NCI-H345 treated with DMSO at 0.1 percent for 48 hours (cell line): Measurements from ENCODE around the gene SYNGR2.
"Not testable (repeated sequence)": the region's sequence is repeated elsewhere in the genome, so short reads cannot be mapped to it uniquely, and the experiment has no call there.

Experiments used
- DNase-seq: peaks from one replicate; lab custom pipeline; 2025; ENCODE audit not compliant: unreplicated experiment; lab: John Stamatoyannopoulos, UW

Gene SYNGR2

DNA sequence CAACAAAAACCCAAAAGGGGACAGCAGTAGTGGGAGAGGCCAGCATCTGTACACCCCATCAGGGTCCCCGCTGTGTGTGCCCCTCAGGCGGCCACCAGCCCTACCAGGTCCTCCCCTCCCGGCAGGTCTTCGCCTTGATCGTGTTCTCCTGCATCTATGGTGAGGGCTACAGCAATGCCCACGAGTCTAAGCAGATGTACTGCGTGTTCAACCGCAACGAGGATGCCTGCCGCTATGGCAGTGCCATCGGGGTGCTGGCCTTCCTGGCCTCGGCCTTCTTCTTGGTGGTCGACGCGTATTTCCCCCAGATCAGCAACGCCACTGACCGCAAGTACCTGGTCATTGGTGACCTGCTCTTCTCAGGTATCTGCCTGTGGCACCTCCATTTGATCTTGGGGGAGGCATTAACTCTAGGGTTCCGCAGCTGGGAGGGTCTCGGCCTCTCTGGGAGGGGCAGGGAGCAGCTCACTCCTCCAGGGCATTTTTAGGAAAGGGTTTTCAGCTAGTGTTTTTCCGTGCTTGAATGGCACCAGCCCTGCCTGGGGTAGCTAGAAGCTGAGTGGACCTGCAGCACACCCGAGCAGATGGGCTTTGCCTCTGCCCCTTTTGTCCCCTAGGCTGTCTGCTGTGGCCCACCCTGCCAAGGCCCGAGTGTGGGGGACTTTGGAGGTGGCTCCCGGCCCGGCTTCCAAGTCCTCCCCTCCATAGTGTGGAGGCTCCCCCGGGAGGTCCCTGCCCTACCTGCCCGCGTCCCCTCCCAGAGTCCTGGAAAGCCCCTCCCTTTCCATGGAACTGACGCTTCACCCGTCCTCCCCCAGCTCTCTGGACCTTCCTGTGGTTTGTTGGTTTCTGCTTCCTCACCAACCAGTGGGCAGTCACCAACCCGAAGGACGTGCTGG lies 2.6 kb downstream of the SYNGR2 start:
- DNase-seq, result no peak

DNA sequence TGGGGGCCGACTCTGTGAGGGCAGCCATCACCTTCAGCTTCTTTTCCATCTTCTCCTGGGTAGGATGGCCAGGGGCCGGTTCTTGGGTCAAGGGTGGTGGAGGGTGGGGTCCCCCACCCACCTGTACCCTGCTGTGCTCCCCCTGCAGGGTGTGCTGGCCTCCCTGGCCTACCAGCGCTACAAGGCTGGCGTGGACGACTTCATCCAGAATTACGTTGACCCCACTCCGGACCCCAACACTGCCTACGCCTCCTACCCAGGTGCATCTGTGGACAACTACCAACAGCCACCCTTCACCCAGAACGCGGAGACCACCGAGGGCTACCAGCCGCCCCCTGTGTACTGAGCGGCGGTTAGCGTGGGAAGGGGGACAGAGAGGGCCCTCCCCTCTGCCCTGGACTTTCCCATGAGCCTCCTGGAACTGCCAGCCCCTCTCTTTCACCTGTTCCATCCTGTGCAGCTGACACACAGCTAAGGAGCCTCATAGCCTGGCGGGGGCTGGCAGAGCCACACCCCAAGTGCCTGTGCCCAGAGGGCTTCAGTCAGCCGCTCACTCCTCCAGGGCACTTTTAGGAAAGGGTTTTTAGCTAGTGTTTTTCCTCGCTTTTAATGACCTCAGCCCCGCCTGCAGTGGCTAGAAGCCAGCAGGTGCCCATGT lies 3.3 kb downstream of the SYNGR2 start:
- DNase-seq, result not testable (repeated sequence)

DNA sequence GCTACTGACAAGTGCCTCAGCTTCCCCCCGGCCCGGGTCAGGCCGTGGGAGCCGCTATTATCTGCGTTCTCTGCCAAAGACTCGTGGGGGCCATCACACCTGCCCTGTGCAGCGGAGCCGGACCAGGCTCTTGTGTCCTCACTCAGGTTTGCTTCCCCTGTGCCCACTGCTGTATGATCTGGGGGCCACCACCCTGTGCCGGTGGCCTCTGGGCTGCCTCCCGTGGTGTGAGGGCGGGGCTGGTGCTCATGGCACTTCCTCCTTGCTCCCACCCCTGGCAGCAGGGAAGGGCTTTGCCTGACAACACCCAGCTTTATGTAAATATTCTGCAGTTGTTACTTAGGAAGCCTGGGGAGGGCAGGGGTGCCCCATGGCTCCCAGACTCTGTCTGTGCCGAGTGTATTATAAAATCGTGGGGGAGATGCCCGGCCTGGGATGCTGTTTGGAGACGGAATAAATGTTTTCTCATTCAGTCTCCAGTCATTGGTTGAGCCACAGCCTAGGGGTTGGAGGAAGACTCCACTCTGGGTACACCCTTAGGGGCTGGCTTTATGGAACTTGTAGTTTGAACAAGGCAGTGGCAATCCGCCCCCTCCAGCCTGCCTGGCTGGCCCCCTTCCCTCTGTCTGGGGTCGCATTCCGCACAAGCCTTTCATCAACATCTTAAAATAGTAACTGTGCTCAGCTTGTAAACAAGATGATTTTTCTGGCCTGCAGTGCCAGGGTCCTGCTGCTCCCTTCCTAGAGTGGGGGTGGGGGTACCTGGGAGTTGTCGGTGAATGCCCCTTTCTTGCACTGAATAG lies 4.1 kb downstream of the SYNGR2 start:
- DNase-seq, result peak; percentile 71

DNA sequence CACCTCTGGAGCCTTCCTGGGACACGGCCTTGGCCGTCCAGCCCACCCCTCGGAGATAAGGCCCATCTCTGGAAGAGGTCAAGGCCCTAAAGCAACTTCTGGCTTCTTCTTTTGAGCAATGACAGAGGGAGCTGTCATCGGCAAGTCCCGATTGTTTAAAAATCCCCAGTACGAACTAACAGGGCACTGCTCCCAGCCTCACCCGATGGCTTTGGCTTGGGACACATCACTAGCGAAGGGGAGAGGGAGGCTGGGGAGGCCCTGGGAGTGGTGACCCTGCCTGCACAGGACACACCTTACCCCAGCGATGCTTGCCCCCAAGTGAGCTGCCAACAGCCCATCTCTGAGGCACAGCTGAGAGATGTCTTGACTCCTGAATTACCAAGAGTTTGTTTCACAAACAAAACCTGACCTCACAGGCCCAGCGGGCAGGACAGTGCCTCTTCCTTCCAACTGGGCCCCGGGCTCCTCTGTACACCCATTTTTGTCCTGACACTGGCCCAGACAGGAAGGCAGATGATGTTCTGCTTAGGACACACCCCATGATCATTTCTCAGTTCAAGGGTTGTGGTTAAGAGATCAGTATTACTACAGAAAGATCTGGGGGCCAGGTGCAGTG lies 4.8 kb downstream of the SYNGR2 start:
- DNase-seq, result no peak

GRCh38 chr17:78174346-78174869 lies 6.0 kb downstream of the SYNGR2 start:
- DNase-seq, result no peak

DNA sequence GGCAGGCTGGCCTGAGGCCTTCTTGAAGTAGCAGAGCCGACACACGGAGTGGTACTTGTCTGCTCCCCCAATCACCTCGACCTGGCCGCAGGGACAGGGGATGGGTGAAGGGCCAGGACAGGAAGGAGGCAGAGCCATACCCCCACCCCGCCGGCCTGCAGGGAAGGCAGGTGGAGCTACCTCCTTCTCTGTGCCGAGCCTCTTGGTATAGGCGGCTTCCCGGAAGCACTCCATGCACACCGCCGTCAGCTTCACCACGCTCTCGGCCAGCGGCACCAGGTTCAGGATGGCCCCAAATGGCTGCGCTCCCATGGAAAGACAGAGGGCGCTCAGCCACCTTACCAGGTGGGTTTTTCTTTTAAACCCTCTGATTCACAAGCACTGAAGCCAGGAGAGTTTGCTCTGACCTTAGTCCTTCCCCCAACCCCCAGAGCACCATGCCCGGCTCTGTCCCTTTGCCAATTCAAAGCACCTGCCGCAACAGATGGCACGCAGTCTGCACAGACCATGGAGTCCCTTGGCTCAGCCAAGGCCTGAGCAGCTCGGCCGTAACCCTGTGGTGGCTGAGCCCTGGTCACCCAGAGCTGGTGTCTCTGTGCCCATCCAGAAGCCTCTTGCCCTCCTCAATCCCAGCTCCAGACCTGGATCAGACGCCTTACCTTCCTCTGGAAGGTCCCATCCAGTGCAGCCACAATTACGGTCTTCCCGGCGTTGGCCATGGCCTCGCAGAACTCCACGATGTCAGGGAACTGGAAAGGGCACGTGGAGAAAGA lies 6.7 kb downstream of the SYNGR2 start:
- DNase-seq, result no peak

- no peak for DNase-seq
These were observed 7.2 kb downstream of the SYNGR2 start for GRCh38 chr17:78175643-78175981.

DNA sequence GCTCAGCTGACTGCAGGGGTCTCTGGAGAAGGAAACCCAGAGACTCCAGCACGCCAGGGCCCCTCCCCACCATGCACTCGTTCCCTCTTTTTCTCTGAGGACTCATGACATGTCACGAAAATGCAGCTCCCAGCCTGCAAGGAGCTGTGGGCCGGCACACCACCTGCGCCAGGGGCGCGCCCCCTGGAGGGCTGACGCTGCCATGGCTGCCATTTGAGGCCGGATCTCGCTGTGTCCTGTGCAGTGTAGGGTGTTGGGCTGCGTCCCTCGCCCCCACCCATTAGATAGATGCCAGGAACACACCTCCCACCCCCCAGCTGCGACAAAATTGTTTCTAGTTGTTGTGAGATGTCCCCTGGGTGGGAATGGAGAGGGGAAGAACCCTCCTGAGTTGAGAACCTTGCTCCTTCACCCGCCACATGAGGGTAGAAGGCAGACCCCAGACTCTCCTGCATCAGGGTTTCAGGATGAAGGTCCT lies 8.2 kb downstream of the SYNGR2 start:
- DNase-seq, result no peak

DNA sequence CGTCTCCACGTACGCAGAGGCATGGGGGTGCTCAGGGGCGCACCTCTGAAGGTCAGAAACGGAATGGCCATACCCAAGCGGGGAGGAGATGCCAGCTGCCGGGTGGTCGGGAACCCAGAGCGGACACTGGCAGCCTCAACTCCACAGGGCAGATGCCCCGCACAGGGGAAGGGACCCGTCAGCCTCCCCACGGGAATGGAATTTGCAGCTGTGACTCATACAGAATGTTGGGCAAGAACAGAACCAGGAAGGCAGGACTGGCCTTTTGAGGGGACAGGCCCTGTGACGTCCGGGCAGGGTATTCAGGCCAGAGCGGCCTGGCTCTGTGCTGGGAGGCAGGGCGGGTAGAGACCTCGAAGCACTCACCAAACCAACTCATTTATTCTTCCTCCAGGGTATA lies 11.0 kb downstream of the SYNGR2 start:
- no peak for DNase-seq

- no peak for DNase-seq
These were observed 11.7 kb downstream of the SYNGR2 start for GRCh38 chr17:78180083-78180482.

DNA sequence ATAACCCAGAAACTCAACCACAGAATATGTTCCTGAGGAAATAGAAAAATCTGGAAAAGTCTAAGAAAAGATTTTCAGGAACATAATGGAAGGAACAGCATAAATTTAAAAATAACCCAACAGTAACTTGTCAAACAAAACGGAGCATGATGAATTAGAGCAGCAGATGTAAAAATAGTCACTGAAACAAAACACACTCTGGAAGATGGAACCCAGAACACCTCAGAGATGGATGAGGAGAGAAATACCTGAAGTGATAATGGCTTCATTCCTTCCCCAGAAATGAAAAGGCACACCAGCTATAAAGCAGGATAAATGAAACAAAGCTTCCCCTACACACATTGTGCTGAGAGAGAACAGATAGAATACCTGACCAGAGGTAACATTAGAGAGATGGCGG lies 12.1 kb downstream of the SYNGR2 start:
- no peak for DNase-seq

DNA sequence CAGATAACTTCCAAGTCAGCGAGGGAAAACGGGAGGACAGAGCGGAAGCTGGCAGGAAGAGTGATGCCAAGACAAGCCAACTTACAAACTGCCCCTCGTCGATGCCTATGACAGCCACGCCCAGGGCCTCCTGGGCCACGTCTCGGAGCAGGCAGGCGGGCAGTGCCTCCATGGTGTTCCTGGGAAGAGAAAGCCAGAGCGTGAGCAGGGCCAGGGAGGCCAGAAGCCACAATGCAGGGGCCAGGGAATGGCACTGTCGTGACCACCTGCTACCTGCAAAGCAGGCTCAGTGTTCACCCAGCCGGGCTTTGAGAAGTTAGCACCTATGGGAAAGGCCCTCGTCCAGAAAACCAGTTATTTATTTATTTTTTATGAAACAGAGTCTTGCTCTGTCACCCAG lies 14.1 kb downstream of the SYNGR2 start:
- no peak for DNase-seq

GRCh38 chr17:78183916-78184315 lies 15.5 kb downstream of the SYNGR2 start:
- DNase-seq, result no peak

- DNase-seq, result no peak
These were observed 16.0 kb downstream of the SYNGR2 start for GRCh38 chr17:78184351-78184750.

DNA sequence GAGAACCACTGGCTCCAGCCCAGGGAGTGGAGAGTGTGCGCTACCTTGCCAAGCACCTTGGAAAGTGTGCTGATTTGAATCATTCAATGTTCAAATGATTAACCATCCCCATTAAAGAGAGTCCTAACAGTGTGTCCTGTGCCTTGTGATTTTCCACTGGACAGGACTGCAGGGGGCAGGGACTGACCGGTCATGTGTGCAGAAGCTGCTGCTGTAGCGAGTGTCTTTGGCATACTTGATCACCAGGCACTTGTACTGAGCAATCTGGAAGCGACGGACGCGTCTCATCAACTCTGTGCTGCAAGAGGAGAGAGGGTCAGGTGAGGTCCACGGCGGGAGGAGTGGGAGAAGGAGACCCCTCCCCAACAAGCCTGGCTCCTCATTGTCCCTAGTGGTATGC lies 16.5 kb downstream of the SYNGR2 start:
- no peak for DNase-seq

- no peak for DNase-seq
These were observed 17.8 kb downstream of the SYNGR2 start for GRCh38 chr17:78185981-78186691.

DNA sequence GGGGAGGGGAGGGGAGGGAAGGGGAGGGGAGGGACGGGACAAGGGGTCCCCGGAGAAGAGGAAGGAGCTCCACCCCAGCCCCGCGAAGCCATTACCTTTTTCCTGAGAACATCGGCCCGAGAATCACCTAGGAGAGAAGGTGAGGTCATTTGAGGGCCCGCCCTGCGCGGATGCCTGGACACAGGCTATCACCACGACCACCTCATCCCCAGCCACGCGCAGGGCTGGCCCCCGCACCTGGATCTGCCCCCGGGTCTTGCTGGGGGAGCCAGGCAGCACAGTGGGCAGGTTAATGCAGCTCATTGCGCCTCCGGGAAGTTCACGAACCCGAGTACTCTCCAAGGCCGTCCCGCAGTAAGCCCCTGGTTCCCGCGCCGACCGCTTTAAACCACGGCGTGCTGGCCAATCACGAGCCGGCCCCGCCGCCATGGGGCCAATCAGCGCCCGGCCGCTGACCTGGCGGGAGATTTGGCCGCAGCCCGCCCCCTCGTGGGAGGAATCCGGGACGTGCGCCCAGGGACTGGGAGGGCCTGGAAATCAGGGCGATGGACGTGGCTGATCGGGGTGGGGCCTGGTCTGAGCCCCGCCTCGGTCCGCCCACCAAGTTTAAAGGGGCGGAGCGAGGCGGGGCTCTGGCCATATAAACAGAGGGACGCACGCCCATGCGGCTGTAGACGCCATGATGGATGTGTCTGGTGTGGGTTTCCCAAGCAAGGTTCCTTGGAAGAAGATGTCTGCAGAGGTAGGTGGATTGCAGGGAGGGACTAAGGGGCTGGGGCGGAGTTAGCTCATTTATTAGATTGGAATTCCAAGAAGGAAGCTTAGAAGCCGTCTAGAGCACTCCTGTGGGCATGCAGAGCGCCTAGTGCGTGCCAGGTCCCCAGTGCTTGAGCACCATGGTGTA lies 18.6 kb downstream of the SYNGR2 start, which contains the start of the genes AFMID and TK1:
TSS of gene AFMID (plus strand) at position 671 of the 904 bp plus-strand sequence. CDS start at position 680, 9 bp downstream.
TSS of gene TK1 (minus strand) at position 361 of the 904 bp plus-strand sequence. CDS start at position 303, 58 bp downstream.
- peak; percentile 98 for DNase-seq

GRCh38 chr17:78196716-78197115 lies 28.3 kb downstream of the SYNGR2 start:
- no peak for DNase-seq
